LoVo (cell line): ENCODE results near the gene ADAMTSL2.

Experiments used
- DNase-seq: peaks from one replicate; pipeline ENCODE4 v3.0.0-alpha.2; 2016; ENCODE audit warnings: low spot score

Gene ADAMTSL2

DNA sequence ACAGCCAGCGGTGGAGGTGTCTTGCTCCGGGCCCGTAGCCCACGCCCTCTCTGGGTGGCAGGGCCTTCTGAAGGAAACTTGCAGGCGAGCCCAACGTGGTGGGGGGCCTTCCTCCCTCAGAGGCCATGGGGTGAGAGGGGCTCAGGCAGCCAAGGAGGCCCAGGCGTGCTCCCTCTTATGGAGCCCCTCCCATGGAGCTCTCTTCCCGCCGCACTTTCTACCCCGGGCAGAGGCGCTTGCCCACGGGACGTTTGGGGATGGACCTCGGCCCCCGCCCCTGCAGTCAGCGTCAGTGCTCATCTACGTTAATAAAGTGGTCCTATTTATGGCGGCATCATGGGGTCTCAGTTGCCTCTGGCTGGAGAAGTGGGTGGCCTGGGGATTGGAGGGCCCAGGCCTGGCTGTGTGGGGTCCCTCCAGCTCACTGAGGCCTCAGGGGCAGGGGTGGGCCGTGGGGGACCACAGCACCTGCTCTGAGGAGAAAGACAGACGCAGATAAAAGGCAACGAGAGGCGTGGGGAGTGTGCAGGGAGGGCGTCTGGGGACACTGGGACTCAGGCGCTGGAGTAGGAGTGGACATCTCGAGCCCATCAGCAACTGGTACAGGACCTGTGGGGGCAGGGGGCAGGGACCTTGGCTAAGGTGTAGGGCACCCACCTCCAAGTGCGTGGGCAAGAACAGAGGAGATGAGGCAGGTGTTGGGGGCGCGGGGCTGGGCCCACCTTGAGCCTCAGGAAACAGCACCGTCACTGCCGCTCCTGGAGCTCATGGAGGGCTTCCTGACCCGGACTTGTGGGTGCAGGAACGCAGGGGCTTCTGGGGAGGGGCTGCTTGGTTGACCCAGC lies 40.9 kb downstream of the ADAMTSL2 start:
- DNase-seq, result no peak

DNA sequence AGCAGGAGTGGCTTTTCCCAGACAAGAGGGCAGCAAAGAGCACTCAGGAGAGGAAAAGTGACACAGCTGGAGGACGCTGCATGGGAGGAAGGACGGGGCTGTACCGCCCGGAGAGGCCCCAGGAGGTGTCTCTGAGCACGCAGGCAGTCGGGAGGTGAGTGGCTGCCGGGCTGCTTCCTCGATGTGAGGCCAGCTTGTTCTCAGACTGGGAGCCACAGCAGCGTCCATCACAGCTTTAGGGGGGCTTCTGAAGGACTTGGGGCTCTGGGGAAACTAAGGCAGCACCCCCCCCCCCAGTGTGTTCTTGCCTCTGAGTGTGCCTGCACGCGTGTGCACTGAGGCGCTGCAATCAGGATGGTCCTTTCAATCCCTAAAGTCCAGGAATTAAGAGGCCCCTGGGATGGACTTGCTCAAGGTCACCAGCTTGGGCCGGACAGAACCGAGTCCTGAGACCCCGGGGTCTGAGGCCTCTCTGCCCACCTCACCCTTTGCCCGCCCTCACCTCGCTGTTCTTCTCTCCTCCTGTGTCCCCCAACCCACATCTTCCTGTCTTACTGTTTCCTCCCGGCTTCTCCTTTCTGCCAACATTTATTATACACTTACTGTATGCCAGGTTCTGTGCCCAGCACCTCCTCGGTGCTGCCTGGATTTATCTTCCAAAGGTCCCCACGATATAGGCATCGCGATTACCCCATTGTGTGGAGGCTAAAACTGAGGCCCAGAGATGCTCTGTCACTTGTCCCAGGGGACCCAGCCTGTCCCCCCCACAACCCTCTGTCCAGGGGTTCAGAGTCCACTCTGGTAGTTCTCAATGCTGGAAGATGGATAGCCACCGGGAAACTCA lies 41.7 kb downstream of the ADAMTSL2 start:
- no peak for DNase-seq

DNA sequence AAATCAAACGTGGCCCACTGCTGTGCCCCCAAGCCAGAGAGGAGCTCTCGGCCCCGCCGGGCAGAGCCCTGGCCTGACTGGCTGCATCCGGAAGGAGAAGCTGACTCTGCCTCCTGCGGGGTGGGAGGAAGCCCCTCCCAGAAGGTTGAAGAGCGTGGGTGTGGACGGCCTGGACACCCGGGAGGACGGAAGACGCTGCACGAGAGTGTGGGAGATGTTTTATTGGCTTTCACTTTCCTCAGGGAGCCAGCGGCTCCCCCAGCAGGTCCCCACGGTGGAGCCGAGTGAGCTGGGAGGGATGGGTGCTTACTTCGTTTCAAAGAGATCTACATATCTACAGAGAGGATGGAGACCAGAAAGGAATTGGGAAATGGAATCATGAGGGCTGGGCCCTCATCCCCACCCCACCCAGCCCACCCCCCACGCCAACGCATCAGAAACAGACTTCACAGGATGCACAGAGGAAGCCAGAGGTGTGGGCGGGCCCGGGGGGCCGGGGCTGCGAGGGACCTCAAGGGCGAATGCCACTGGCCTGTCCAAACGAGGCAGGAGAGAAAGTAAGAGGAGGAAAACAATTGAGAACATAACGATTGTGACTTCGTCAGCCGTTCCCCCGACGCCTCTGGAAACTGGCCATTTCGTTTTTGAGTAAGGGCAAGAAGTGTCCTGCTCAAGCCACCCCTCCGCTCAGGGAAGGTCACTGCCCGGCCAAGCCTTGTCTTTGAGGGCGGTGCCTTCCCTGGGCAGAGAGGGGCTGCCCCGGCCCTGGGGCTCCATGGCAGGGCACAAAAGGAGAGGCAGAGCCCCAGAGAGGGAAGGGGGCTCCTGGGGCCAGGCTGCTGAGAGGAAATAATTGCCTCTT lies 42.6 kb downstream of the ADAMTSL2 start:
- DNase-seq, result no peak

DNA sequence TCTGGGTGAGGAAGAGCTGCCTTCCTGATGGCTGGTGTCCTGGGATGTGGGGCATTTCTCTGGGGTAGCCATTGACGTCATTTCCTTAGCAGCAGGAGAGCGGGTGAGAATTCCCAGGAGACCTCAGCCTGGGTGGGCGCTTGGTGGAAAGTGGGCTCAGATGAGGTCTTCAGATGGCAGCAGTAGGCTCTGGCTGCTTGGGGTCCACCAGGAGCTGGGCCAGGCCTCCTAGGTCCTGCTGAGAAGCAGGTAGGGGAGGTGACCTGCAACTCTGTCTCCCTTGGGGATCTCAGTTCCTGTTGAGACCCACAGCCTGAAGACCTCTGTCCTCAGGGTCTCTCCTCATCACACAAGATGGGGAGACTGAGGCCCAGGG lies 43.2 kb downstream of the ADAMTSL2 start:
- DNase-seq, result no peak

DNA sequence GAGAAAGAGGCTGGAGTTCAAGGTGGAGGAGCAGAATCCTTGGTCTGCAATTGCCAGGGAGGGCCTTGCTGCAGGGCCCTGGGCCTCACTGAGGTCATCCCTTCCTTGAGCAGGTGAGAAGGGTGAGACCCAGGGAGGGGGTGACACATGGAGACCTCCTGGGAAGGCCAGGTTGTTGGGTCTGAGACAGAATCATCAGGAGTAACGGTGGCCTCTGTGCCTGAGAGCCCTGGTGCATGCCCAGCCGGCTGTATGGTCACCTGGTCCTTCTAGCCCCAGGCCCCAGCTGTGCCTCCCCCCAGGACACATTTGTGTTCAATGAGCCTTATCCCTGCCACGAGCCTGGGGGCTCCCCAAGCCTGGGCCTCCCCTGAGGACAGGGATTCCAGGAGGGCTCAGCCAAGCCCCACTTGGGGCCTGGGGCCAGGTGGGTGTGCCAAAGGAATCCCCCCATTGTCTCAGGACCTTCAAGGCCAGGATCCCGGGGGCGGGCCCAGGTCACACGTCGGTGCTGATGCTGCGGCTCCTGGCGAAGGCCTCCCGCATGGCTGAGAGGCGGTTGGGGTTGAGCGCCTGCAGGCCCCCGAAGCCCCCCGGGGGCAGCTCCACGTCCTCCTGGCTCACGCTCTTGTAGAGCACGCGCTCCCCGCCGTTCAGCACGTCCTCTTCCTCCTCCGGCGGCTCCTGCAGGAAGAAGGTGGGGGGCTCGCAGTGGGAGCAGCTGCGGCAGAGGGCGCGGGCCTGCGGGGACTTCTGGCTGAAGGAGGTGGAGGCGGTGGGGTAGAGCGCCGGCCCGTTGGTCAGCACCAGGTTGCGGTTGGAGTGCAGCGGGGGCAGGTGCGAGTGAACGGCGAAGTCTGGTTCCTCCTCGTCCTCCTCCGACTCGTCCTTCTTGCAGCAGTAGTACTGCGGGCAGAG lies 44.3 kb downstream of the ADAMTSL2 start:
- no peak for DNase-seq

DNA sequence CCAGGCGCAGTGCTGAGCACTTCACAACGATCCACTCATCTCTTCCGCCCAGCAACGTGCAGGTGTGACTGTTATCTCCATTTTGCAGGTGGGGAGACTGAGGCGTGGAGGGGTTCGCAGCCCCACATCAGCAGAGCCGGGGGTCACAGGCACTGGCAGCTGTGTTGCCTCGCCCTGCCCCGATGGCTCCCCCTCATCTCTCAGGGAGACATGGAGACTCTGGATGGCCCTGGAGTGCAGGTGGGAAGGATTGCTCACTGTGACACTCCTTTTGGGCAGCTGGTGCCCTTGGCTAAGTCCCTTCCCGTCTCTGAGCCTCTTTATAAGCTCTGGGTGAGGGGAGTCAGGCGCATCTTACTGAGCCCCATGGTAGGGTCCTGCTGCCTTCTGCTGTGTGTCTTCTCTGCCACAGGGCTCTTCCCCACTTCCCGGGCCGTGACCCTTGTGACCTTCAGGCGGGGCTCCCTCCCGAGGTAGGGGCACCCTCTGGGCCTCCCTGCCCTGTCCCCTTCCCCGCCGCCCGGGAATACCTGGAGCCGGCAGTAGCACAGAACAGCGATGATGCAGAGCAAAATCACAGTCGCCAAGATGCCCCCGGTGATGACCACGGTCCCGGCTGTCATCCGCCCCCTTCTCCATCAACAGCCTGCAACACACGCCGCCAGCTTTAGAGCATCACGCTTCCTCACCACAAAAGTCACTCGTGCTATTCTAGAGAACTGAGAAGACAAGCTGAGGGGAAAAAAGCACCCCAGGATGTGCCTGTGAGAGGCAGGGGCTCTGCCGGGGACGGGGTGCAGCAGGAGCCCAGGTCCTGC lies 45.3 kb downstream of the ADAMTSL2 start:
- DNase-seq, result no peak

DNA sequence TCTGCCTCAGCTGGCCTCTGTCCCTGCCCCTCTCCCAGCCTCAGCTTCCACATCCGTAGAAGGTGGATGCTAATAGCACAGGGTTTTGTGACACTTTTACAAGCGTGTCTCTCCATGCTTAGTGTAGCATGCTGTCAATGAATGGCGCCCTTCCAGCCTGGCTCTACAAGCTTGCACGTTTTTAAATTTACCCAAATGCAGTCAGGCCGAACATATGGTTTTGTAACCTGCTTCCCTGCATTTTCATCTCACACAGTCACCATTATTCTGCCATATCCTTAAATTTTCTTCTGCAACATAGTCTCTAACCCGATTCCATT lies 45.9 kb downstream of the ADAMTSL2 start:
- no peak for DNase-seq

DNA sequence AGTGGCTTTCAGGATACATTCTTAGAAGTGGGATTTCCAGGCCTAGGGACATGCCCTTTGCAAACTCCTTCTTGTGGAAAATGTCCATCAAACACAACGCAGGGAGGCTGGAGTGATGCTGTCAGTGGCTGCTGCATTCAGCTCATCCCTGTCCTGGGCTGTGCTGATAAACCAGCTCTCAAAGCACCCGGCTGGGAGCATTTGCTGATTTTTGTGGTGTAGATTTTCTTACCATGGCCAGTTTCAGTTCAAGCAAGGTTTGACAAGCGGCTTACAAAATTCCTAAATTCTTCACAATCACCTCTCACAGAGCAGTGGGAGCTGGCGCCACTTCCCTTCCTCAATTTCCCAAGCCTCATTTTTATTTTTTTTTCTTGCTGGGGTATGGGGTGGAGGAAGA lies 46.5 kb downstream of the ADAMTSL2 start:
- no peak for DNase-seq

DNA sequence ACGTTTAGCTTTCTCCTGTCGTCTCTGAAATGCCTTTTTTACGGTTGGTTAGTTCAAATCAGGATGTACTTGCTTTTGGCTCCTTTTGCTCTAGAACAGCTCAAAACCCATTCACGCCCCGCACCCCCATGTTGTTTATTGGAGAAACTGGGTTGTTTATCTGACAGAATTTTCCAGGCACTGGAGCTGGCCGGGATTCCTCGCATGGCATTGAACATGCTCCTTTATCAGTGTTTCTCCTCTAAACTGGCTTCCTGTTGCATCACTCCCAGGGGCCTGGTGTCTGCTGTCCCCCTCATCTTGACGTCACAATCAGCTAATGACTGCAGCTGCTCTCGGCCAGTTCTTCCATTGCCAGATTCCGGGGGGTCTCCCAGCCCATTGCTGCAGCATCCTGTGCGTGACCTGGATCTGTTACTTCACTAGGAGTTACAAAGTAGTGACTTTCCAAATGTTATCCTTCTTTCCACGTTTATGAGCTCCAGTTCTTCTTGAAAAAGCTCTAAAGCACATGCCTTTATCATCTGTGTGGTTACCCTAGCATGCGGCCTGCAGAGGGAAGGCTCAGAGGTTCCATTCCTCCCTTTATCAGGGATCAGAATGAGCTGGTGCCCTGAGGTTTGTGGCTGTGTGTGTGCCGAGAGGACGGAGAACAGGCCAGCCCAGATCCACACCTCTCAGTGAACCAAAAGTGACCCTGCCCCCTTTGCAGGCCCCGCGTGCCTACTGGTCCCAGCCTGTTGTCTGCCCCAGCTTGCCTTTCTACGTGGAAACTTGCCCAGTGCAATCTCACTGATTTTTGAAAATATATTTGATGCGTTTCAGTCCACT lies 47.2 kb downstream of the ADAMTSL2 start:
- DNase-seq, result no peak

DNA sequence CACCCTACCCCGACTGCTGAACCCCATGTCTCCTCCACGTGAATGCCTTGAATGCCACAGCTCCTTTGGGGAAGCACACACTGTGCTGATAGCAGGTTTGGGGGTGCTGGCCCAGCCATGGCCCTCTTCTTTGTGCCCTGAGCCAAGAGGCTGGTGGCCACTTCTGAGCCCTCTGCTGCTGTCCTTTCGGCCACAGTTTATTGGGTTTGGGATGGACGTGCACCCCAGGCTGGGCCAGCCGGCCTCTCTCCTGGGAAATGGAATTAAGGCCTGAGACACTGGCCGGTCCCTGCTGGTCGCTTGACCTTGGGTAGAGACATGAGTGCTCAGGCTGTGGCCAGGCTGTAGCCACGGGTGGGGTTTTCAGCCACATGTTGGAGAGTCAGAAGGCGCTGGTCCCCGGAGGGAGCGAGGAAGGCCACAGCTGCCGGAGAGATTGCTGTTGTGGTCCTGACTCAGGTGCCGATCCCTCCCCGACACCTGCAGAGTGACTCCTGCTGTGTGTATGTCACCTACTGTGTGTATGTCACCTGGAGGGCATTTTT lies 48.1 kb downstream of the ADAMTSL2 start:
- DNase-seq, result no peak

DNA sequence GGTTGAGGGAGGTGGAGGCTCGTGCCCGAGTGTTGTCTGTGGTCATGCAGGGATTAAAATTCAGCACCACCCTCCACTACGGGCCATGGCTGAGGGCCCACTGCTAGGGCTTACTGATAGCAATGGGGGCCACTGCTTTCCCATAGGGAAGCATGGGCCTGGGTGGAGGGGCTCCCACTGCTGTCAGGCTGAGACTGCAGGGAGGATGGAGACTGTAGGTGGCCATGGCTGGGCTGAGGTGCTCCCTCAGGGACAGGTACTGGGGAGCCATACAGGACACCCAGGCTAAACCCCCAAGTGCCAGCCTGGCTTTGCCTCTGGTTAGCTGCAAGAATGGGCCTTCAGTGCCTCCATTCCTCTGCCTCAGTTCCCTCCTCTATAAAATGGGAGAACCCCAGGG lies 48.6 kb downstream of the ADAMTSL2 start:
- DNase-seq, result no peak

DNA sequence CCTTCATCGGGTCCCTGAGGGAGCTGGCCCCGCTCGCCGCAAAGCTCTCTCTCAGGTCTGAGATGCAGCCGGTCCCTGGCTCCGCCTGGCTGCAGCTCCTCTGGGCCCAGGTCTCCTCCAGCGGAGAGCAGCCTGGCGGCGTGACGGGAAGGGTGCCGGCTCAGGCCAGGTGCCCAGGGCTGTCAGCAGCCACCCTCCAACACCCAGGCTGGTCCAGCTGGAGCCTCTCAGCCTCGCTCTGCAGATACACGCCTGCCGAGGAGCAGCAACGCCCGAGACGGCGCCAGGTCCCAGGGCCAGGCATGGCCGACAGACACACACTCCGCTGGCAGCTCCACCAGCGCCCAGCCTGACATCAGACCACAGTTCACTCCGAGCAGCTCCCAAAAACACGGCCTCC lies 49.1 kb downstream of the ADAMTSL2 start:
- DNase-seq, result no peak

DNA sequence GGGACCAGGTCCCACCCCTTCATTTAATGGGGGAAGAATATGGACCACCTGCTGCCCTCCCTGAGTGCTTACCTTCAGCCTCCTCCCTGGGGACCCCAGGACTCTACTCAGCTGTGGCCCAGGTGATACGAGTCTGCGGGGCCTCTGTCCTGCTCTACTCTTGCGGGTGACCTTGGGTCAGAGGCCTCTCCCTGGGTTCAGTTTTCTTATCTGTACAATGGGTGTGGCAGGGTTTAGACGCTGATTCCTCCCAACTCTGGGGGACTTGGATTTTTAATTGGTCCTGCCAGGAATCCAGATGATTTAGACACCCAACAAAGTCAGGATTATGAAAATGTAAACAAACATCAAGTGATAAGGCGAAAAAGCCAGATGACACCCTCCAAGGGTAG lies 49.7 kb downstream of the ADAMTSL2 start:
- DNase-seq, result no peak

DNA sequence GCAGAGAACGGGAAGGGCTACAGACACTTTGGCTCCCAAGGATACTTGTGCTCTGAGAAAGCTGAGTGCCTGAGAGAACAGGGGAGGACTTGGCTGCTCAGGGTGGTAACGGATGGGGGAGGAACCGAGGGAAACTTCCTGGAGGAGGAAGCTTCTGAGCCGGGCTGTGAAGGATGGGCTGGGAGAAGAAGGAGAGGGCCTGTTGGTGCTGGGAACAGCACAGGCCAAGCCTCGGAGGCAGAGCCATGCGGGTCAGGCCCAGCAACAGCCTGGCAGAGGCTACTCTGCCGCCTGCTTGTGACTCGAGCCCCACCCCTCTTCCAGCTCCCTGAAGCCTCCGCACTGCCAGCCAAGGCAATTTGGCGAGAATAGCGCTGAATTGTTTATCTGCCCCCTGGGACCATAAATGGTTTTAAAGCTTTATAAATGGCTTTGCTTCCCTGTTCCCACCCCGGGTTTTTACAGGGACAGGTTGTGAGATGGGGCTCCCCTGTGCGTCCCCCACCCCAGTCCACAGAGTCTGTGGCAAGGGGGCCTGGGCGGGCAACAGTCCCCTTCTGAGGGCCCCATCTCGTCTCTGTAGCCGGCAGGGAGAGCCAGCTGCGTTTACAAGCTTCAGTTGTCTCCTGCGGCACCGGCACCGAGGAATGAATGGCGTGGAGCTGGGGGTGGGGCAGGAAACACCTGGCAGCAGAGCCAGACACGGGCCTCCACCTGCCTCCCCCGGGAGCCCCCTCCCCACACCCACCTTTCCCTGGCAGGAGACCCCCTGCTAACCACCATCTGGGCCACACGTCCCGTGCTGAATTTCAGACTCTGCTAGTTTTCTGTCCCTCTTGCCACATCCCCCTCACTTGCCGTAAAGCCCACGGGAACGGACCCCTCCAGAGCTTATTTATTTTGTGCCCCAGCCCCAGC lies 50.3 kb downstream of the ADAMTSL2 start:
- no peak for DNase-seq

DNA sequence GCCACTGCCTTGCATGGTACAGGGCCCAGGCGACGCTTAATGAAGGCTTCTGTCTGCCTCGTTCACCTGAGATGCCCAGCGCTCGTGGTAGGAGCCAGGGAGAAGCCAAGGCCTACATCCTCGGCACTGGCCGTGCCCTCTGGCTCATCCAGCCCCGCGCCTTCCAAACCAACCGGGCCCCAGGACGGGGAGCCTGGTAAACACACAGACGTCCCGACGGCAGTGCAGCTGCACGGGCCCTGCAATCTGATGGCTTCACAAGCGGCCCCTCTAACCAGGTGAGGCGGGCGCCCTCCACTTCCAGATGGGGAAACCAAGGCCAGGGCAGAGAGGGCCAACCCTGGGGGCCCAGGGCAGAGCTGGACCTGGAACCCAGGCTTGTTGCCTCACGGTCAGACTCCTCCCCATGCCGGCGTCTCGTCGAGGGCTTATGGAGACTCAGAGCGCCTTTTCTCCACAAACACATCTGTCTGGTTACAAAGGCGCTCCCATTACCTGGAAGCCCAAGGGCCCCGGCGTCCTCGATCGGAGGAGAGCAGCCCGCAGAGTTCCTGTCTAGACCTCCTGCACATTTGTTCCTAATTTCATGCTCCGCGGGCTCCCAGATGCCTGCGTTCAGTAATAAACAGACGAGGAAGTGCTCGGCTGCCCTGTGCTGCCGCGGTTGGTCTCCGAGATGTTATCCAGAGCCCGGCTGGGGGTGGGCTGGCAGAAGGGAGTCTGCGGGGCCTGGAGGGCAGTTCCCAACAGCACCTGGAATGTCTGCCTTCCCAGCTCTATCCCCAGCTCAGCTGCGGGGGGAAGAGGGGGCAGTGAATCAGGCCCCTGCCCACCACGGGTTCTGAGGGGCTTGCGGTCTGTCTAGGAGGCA lies 51.2 kb downstream of the ADAMTSL2 start:
- DNase-seq, result no peak

DNA sequence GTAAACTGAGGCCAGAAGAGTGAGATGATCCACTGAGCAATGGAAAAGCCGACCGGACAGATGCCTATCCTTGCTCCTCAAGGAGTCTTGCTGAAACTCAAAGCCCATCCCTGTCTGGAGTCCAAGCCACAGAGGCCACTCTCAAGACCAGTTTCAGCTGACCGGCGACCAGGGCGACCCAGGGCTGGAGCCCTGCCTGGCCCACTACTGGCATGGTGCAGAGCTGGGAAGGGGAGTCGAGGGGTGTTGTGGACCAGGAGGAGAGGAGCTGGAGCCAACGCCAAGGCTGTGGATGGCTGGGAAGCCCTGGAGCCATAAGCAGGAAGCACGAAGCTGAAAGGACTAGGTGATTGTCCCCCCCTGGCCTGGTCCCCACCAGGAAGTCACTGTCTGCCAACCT lies 52.5 kb downstream of the ADAMTSL2 start:
- DNase-seq, result no peak

DNA sequence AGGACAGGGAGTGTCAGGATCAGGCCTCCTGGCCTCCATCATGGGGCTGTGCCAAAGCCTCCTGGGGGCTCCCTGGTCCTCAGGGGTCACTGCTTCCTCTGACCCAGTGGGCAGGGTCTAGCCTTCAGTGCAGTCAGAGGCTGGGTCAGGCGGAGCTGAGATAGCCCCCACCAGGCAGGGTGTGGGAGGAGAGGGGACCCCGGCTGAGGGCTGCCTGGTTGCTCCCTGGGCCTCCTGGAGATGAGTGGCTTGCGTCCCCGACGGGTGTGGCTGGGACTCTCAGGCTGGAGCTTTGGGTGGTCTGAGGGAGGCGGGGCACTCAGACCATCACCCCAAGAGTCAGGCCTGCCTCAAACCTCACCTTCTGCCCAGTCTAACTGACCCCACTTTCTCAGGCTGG lies 53.0 kb downstream of the ADAMTSL2 start:
- no peak for DNase-seq
